Immature natural killer cell (primary cell): ENCODE results near the gene SMPD1. TPM values are rescaled to one million over a fixed set of nuclear protein-coding genes. Genes with fewer than 3 reads are reported as not detected.
"Not testable (repeated sequence)": the region's sequence is repeated elsewhere in the genome, so short reads cannot be mapped to it uniquely, and the experiment has no call there.

Experiments
- DNase-seq, 3 donors: peaks; one replicate each; pipeline ENCODE4 v3.0.0; 2022; ENCODE audit warnings: mixed read lengths in 1 of 3
- H3K27ac Mint-ChIP-seq, 6 donors: one replicate each; pipeline ENCODE4 v1.8.0; 2020; ENCODE audit warnings: mixed read lengths in 6 of 6, mild to moderate bottlenecking in 5 of 6, inconsistent platforms in 4 of 6, moderate library complexity in 3 of 6
- H3K27me3 Mint-ChIP-seq, 3 donors: one replicate each; pipeline ENCODE4 v1.8.0; 2020 to 2021; ENCODE audit warnings: low read depth in 3 of 3, mild to moderate bottlenecking in 3 of 3, mixed read lengths in 3 of 3, moderate library complexity in 3 of 3, inconsistent platforms in 1 of 3
- H3K36me3 Mint-ChIP-seq, 3 donors: one replicate each; pipeline ENCODE4 v1.8.0; 2020; ENCODE audit warnings: mixed read lengths in 3 of 3, inconsistent platforms in 2 of 3, mild to moderate bottlenecking in 2 of 3
- H3K4me1 Mint-ChIP-seq, 2 donors: one replicate each; pipeline ENCODE4 v1.8.0; 2020; ENCODE audit warnings: inconsistent platforms in 2 of 2, mild to moderate bottlenecking in 2 of 2, mixed read lengths in 2 of 2, moderate library complexity in 1 of 2
- H3K4me3 Mint-ChIP-seq, 5 donors: one replicate each; pipeline ENCODE4 v1.8.0; 2020; ENCODE audit warnings: mild to moderate bottlenecking in 5 of 5, mixed read lengths in 5 of 5, inconsistent platforms in 3 of 5, moderate library complexity in 3 of 5
- H3K9me3 Mint-ChIP-seq, 6 donors: one replicate each; pipeline ENCODE4 v1.8.0; 2020; ENCODE audit warnings: mild to moderate bottlenecking in 6 of 6, mixed read lengths in 6 of 6, inconsistent platforms in 4 of 6, moderate library complexity in 3 of 6
- polyA plus RNA-seq, 3 donors: library from polyadenylated mRNA; unstranded; fragments of 300-500 nt; fragmentation: Illumina TruSeq; gene quantifications; one replicate each; pipeline ENCODE4 v1.2.3, GENCODE V29; 2021

SMPD1 gene
- polyA plus RNA-seq, 3 donors from 2014 or later, result 12.0 to 21.9 (median 18.4) TPM

DNA sequence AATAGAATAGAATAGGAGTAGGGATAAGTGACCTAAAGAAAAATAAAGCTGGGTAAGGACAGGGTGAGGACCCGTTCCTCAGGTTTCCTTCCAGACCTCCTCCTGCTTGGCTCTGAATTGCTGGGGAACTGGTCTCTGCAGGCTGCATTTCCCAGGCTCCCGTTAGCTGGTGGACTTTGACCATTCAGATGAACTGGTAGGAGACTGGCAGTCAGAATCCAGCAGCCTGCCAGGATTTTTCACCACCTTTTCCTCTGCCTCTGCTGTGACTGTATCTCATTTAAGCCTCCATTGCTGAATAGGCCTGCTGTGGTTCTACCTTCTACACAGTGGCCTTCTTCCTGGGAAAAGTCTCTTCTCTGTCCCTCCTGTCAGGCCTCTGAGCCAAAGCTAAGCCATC lies 24.6 kb upstream of the SMPD1 start:
- Mint-ChIP-seq H3K4me1 (no peaks in the 10 kb centered on the region), H3K9me3 (no peaks in the 10 kb centered on the region), H3K27ac (no peak overlapping the region), H3K27me3 (no peaks in the 10 kb centered on the region), H3K4me3 (no peak overlapping the region), H3K36me3 (no peaks in the 10 kb centered on the region)
- no peak for DNase-seq

DNA sequence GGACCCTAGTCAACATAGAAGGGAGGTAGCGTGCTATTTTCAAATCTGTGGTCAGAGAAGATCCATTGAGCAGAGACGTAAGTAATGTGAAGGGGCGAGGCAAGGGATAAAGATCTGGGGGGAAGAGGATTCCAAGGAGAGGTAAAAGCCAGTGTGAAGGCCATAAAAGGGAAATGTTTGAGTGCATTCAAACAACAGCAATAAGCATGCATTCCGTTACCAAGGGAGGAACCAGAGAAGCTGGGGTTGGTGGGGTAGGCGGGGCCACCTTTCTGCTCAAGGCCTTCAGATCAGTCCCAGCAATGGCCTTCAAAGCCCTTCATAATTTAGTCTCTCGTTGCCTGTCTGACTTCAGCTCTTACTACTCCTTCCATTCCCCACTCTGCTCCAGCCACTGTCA lies 18.4 kb upstream of the SMPD1 start:
- peaks cover 0 to 1% (median 0%) of the 10 kb centered on the region in 3 donors for H3K27me3 Mint-ChIP-seq
- H3K9me3 Mint-ChIP-seq, result no peaks in the 10 kb centered on the region
- H3K4me1 Mint-ChIP-seq, result no peaks in the 10 kb centered on the region
- H3K27ac Mint-ChIP-seq, result no peak overlapping the region
- no peak for DNase-seq
- H3K36me3 Mint-ChIP-seq, result no peaks in the 10 kb centered on the region
- H3K4me3 Mint-ChIP-seq, result no peak overlapping the region

DNA sequence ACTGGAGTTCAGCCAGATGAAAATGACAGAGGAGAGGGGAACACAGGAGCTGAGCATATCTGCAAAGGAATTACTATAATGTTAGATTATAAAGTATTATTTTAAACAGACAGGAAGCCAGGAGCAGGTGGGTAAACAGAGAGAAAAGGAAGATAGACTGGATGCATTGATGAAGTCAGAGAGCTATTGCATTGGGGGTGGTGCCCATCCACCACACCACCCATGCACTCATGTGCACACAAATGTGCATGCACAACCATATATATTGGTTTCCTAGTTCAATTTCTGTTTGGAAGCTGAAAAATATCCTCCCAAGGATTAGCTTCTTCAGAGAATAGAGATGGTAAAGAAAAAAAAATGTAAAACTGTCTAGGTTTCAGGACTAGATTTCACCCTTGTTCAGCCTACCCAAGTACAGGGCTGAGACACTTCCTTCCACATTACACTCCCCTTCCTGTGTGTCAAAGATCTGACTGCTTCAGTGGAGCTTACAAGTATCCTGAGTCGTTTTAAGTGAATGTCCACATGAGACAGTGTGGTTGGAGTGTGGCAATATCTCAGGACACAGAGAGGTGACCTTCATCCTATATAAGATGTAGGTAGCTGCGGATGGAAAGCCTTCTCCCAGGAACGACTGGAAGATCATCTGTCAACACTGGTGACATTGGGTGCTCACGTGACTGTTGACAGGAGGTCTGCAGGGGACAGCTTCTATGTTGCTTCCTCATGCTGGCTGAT lies 12.2 kb upstream of the SMPD1 start:
- Mint-ChIP-seq H3K4me3 (no peak overlapping the region), H3K9me3 (no peaks in the 10 kb centered on the region), H3K27ac (peak overlapping the region in 1 of 6 donors; percentile 22)

DNA sequence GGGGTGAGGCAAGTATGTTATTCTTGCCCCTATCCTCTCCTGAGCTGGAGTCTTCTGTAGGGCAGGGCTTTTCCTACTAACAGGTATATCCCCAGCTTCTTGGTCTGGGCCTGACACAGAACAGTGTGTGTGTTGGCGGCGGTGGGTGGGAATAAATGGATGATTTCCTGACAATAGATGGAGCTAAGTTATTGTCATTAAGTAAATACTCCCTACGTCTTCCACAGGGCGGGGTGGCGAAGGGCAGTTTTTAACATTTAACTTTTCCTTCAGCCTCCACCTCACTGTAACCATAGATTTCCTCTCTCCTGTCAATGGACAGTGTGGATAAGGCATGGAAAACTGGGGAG lies 11.7 kb upstream of the SMPD1 start:
- peak overlapping the region in 1 of 6 donors; percentile 22 for H3K27ac Mint-ChIP-seq
- no peaks in the 10 kb centered on the region for H3K36me3 Mint-ChIP-seq
- H3K4me1 Mint-ChIP-seq, result peaks cover 0 to 4% of the 10 kb centered on the region in 2 donors
- peaks cover 0 to 1% (median 0%) of the 10 kb centered on the region in 3 donors for H3K27me3 Mint-ChIP-seq
- no peak overlapping the region for H3K4me3 Mint-ChIP-seq
- no peaks in the 10 kb centered on the region for H3K9me3 Mint-ChIP-seq
- DNase-seq, result no peak

More for the DNA sequence above, 12.2 kb upstream of the SMPD1 start:
- Mint-ChIP-seq H3K4me1 (peaks cover 0 to 4% of the 10 kb centered on the region in 2 donors), H3K27me3 (peaks cover 0 to 1% (median 0%) of the 10 kb centered on the region in 3 donors), H3K36me3 (no peaks in the 10 kb centered on the region)
- DNase-seq, result no peak

DNA sequence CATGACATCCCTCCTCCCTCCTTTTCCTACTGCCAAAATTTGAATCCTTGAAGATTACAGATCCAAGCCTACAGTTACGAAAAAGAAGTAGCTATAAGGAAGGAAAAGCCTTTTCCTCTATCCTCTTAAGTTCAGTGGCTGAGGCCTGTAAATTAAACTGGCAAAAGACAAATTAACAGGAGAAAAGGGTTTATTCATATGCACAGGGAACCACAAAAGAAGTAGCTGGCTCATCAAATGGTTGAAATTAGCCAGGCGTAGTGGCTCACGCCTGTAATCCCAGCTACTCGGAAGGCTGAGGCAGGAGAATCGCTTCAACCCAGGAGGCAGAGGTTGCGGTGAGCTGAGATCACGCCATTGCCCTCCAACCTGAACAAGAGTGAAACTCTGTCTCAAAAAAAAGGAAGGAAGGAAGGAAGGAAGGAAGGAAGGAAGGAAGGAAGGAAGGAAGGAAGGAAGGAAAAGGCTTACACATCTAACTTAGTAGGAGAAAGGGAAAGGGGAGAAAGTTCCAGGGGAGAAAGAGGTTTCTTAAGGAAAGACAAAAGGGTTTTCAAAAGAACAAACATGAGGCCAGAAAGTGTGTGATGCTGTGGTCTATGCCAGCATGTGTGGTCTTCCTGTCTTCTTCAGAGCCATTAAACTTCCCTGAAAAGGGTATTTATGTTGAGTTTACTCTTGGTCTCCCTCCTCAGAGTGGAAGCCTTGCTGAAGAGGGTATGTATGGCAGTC lies 5.1 kb upstream of the SMPD1 start:
- DNase-seq, result no peak
- no peaks in the 10 kb centered on the region for H3K9me3 Mint-ChIP-seq
- H3K27me3 Mint-ChIP-seq, result peaks cover 0 to 6% (median 4%) of the 10 kb centered on the region in 3 donors
- no peak overlapping the region for H3K4me3 Mint-ChIP-seq
- no peaks in the 10 kb centered on the region for H3K36me3 Mint-ChIP-seq
- no peak overlapping the region for H3K27ac Mint-ChIP-seq
- H3K4me1 Mint-ChIP-seq, result peaks cover 13 to 14% of the 10 kb centered on the region in 2 donors

DNA sequence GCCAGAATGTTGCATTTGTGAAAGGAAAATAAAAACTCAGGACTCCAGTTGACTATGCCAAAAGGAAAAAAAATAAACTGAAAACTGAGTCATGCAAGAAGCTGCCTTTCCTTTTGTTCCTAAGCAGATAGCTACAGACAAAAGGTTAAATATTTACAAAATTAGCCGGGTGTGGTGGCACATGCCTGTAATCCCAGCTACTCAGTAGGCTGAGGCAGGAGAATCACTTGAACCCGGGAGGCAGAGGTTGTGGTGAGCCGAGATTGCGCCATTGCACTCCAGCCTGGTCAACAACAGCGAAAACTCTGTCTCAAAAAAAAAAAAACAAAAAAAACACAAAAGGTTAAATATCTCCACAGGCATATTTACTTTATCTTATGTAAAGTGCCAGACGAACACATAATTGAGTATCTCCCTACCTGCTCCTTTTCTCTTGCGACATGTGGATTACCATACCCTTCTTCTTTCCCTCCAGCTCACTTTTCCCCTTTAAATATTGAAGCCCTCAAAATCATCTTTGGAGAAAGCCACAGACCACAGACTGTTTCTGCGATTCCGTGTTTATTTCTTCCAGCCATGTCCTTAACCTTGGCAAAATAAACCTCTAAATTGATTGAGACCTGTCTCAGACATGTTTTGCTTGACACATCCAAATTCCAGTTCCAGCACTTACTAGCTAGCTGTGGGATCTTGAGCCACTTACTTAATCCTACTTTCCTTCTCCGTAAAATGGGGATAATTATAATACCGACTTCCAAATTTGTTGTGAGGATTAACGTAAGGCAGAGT lies 2.3 kb upstream of the SMPD1 start:
- H3K27me3 Mint-ChIP-seq, result peaks cover 0 to 13% (median 4%) of the 10 kb centered on the region in 3 donors
- peaks cover 35 to 37% of the 10 kb centered on the region in 2 donors for H3K4me1 Mint-ChIP-seq
- H3K9me3 Mint-ChIP-seq, result no peaks in the 10 kb centered on the region
- peak overlapping the region in 5 of 6 donors; percentile 60 to 95 (median 69) for H3K27ac Mint-ChIP-seq
- H3K4me3 Mint-ChIP-seq, result peak overlapping the region in 2 of 5 donors; percentile 33 to 49
- DNase-seq, result no peak
- H3K36me3 Mint-ChIP-seq, result no peaks in the 10 kb centered on the region

DNA sequence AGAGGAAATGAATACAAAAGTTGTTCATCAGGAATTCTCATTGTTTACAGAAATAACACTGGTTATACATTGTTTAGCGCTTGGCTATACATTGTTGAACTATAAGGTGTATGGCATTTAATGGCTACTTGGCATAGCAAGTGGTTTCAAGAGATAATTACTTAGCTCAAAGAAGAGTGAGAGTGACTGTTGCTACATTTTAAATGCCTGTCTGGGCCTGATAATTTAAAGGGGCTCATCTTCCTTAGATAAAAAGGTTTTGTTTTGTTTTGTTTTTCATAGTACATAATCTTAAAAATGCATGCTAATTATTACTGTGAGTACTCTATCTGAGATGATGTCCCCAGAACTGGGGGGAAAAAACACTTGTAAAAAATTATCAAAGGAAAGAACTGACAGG lies 1.5 kb upstream of the SMPD1 start:
- DNase-seq, result no peak
- peaks cover 42 to 45% of the 10 kb centered on the region in 2 donors for H3K4me1 Mint-ChIP-seq
- peak overlapping the region in 4 of 5 donors; percentile 87 to 97 (median 96) for H3K4me3 Mint-ChIP-seq
- H3K36me3 Mint-ChIP-seq, result no peaks in the 10 kb centered on the region
- H3K9me3 Mint-ChIP-seq, result no peaks in the 10 kb centered on the region
- peak overlapping the region; percentile 72 to 99 (median 98) for H3K27ac Mint-ChIP-seq
- peaks cover 0 to 13% (median 4%) of the 10 kb centered on the region in 3 donors for H3K27me3 Mint-ChIP-seq

DNA sequence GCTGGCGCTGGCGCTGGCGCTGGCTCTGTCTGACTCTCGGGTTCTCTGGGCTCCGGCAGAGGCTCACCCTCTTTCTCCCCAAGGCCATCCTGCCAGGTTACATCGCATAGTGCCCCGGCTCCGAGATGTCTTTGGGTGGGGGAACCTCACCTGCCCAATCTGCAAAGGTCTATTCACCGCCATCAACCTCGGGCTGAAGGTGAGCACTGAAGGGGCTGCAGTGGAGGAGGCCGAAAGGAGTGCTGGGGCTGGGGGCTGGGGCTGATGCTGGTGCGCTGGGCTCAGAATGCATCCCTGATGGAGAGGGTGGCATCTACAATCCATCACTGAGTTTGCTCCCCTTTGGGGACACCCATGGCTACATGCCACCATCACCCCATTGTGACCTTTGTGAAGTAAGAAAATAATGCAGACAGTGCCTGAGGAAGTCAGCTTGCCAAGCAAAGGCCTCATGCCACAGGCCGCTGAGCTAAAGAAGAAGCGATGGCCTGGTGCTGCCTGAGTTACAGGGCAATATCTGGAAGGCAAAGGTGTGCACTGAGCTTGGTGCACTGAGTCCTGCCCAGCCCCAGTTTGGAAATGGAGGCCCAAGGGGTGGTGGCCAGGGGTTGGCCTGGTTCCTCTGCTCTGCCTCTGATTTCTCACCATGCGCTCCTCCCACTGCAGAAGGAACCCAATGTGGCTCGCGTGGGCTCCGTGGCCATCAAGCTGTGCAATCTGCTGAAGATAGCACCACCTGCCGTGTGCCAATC lies 620 bp downstream of the SMPD1 start:
- peaks cover 43 to 47% of the 10 kb centered on the region in 2 donors for H3K4me1 Mint-ChIP-seq
- peak overlapping the region; percentile 87 to 97 (median 96) for H3K4me3 Mint-ChIP-seq
- peaks cover 0 to 13% (median 4%) of the 10 kb centered on the region in 3 donors for H3K27me3 Mint-ChIP-seq
- H3K27ac Mint-ChIP-seq, result peak overlapping the region; percentile 90 to 99 (median 94)
- DNase-seq, result peak; percentile 11 to 17 (median 16)
- H3K36me3 Mint-ChIP-seq, result peaks cover 0 to 3% (median 0%) of the 10 kb centered on the region in 3 donors
- H3K9me3 Mint-ChIP-seq, result no peaks in the 10 kb centered on the region

DNA sequence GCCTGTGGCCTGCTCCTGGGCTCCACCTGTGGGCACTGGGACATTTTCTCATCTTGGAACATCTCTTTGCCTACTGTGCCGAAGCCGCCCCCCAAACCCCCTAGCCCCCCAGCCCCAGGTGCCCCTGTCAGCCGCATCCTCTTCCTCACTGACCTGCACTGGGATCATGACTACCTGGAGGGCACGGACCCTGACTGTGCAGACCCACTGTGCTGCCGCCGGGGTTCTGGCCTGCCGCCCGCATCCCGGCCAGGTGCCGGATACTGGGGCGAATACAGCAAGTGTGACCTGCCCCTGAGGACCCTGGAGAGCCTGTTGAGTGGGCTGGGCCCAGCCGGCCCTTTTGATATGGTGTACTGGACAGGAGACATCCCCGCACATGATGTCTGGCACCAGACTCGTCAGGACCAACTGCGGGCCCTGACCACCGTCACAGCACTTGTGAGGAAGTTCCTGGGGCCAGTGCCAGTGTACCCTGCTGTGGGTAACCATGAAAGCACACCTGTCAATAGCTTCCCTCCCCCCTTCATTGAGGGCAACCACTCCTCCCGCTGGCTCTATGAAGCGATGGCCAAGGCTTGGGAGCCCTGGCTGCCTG lies 1.4 kb downstream of the SMPD1 start:
- H3K27ac Mint-ChIP-seq, result peak overlapping the region; percentile 90 to 99 (median 94)
- no peaks in the 10 kb centered on the region for H3K9me3 Mint-ChIP-seq
- peaks cover 0 to 8% (median 3%) of the 10 kb centered on the region in 3 donors for H3K36me3 Mint-ChIP-seq
- DNase-seq, result no peak
- H3K4me3 Mint-ChIP-seq, result peak overlapping the region; percentile 87 to 97 (median 96)
- peaks cover 44 to 47% of the 10 kb centered on the region in 2 donors for H3K4me1 Mint-ChIP-seq
- peaks cover 0 to 13% (median 4%) of the 10 kb centered on the region in 3 donors for H3K27me3 Mint-ChIP-seq

DNA sequence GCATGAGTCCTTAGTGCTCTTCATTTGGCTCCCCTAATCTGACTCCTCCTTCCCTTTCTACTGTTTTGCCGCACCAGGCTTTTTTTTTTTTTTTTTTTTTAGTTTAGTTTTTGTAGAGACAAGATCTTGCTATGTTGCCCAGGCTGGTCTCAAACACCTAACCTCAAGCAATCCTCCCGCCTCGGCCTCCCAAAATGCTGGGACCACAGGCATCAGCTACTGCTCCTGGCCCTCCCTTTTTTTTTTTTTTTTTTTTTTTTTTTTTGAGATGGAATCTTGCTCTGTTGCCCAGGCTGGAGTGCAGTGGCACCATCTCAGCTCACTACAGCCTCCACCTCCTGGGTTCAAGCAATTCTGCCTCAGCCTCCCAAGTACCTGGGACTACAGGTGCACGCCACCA lies 2.0 kb downstream of the SMPD1 start:
- not testable (repeated sequence) for DNase-seq, H3K9me3 Mint-ChIP-seq
- Mint-ChIP-seq H3K36me3 (peaks cover 0 to 14% (median 3%) of the 10 kb centered on the region in 3 donors), H3K4me3 (peak overlapping the region in 3 of 5 donors; percentile 70 to 94 (median 87)), H3K27me3 (peaks cover 0 to 13% (median 4%) of the 10 kb centered on the region in 3 donors), H3K27ac (peak overlapping the region in 5 of 6 donors; percentile 35 to 95 (median 79)), H3K4me1 (peaks cover 44 to 47% of the 10 kb centered on the region in 2 donors)

DNA sequence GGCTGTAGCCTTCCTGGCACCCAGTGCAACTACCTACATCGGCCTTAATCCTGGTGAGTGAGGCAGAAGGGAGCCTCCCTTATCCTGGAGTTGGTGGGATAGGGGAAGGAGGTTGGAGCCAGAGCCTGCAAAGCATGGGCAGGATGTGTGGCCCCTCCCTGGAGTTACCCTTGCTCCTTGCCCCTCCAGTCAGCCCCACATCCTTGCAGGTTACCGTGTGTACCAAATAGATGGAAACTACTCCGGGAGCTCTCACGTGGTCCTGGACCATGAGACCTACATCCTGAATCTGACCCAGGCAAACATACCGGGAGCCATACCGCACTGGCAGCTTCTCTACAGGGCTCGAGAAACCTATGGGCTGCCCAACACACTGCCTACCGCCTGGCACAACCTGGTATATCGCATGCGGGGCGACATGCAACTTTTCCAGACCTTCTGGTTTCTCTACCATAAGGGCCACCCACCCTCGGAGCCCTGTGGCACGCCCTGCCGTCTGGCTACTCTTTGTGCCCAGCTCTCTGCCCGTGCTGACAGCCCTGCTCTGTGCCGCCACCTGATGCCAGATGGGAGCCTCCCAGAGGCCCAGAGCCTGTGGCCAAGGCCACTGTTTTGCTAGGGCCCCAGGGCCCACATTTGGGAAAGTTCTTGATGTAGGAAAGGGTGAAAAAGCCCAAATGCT lies 3.9 kb downstream of the SMPD1 start:
- Mint-ChIP-seq H3K36me3 (peaks cover 11 to 31% (median 14%) of the 10 kb centered on the region in 3 donors), H3K4me1 (peaks cover 41 to 44% of the 10 kb centered on the region in 2 donors), H3K27me3 (peaks cover 0 to 13% (median 4%) of the 10 kb centered on the region in 3 donors), H3K4me3 (no peak overlapping the region), H3K27ac (peak overlapping the region in 1 of 6 donors; percentile 2), H3K9me3 (no peaks in the 10 kb centered on the region)
- no peak for DNase-seq

DNA sequence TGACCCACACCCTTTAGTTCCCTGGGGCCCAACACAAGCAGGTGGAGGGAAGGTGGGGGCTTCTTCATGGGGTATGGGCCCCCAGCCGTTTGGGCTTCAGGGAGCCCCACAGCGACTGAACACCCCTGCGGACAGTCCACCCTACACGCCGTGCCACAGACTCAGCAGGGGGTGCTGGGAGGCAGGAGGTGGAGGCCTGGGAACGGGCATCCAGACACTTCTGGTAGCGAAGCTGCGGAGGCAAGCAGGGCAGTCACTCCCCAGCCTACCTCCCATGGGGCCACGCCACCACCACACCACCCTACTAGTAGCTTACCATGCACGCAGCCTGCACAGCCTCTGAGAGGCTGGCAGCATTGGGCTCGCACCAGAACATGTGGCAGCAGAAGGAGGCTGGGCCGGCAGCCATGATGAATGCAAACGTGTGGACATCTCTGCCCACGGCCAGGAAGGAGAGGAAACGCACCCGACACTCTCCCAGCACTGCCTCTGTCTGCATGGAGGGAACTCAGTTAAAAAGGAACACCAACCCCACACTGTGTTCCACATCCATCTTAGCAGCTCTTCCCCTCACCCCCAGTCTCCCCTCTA lies 5.3 kb downstream of the SMPD1 start:
- Mint-ChIP-seq H3K4me1 (peaks cover 31 to 34% of the 10 kb centered on the region in 2 donors), H3K36me3 (peaks cover 17 to 40% (median 18%) of the 10 kb centered on the region in 3 donors), H3K27me3 (peaks cover 0 to 4% (median 0%) of the 10 kb centered on the region in 3 donors), H3K4me3 (no peak overlapping the region), H3K27ac (no peak overlapping the region), H3K9me3 (no peaks in the 10 kb centered on the region)
- no peak for DNase-seq
